ENCODE measurements around the gene TP53BP2. TPM values are rescaled to one million over a fixed set of nuclear protein-coding genes. Genes with fewer than 3 reads are reported as not detected.

The TP53BP2 gene
- total RNA-seq, 1 donor, result 31.8 TPM

GRCh38 chr1:223783676-223784075 lies 62.1 kb downstream of the TP53BP2 start:
- Histone ChIP-seq H3K27ac (ENCODE audit: low read depth, low read length) (no peak overlapping the region), H3K4me2 (ENCODE audit: insufficient read depth, low read length) (no peak overlapping the region), H3K27me3 (ENCODE audit: insufficient read depth, low read length) (no peaks in the 10 kb centered on the region), H3K79me2 (ENCODE audit: insufficient read depth, low read length) (no peaks in the 10 kb centered on the region), H3K4me3 (ENCODE audit: insufficient read depth, low read length) (no peak overlapping the region), H4K20me1 (ENCODE audit: insufficient read depth, low read length) (no peaks in the 10 kb centered on the region), H3K4me1 (ENCODE audit: insufficient read depth, low read length) (no peaks in the 10 kb centered on the region), H2AFZ (ENCODE audit: low read length) (no peak overlapping the region), H3K9me3 (ENCODE audit: low read depth, low read length) (no peaks in the 10 kb centered on the region), H3K36me3 (ENCODE audit: insufficient read depth, low read length) (peaks cover 20% of the 10 kb centered on the region)
- no peak for DNase-seq (ENCODE audit: insufficient read length, low spot score, missing footprints)
- TF ChIP-seq CTCF (IDR thresholded peaks at IDR 0.05; ENCODE audit: extremely low read depth, low read depth, low read length), result no peak

- no peak for TF ChIP-seq CTCF (IDR thresholded peaks at IDR 0.05; ENCODE audit: extremely low read depth, low read depth, low read length)
- Histone ChIP-seq H3K79me2 (ENCODE audit: insufficient read depth, low read length) (no peaks in the 10 kb centered on the region), H3K9me3 (ENCODE audit: low read depth, low read length) (no peaks in the 10 kb centered on the region), H2AFZ (ENCODE audit: low read length) (no peak overlapping the region), H3K36me3 (ENCODE audit: insufficient read depth, low read length) (peaks cover 40% of the 10 kb centered on the region), H3K27me3 (ENCODE audit: insufficient read depth, low read length) (no peaks in the 10 kb centered on the region), H3K27ac (ENCODE audit: low read depth, low read length) (peak overlapping the region; percentile 15), H3K4me1 (ENCODE audit: insufficient read depth, low read length) (peaks cover 6% of the 10 kb centered on the region), H3K4me3 (ENCODE audit: insufficient read depth, low read length) (no peak overlapping the region), H4K20me1 (ENCODE audit: insufficient read depth, low read length) (no peaks in the 10 kb centered on the region), H3K4me2 (ENCODE audit: insufficient read depth, low read length) (no peak overlapping the region)
- DNase-seq (ENCODE audit: insufficient read length, low spot score, missing footprints), result no peak
Observed at GRCh38 chr1:223780949-223781348, 64.8 kb downstream of the TP53BP2 start.

- Histone ChIP-seq H3K4me1 (ENCODE audit: insufficient read depth, low read length) (peaks cover 12% of the 10 kb centered on the region), H2AFZ (ENCODE audit: low read length) (no peak overlapping the region), H3K4me2 (ENCODE audit: insufficient read depth, low read length) (no peak overlapping the region), H3K27me3 (ENCODE audit: insufficient read depth, low read length) (no peaks in the 10 kb centered on the region), H3K27ac (ENCODE audit: low read depth, low read length) (no peak overlapping the region), H4K20me1 (ENCODE audit: insufficient read depth, low read length) (peaks cover 4% of the 10 kb centered on the region), H3K4me3 (ENCODE audit: insufficient read depth, low read length) (no peak overlapping the region), H3K36me3 (ENCODE audit: insufficient read depth, low read length) (peaks cover 46% of the 10 kb centered on the region), H3K9me3 (ENCODE audit: low read depth, low read length) (no peaks in the 10 kb centered on the region), H3K79me2 (ENCODE audit: insufficient read depth, low read length) (no peaks in the 10 kb centered on the region)
- DNase-seq (ENCODE audit: insufficient read length, low spot score, missing footprints), result no peak
- TF ChIP-seq CTCF (IDR thresholded peaks at IDR 0.05; ENCODE audit: extremely low read depth, low read depth, low read length), result no peak
Observed at GRCh38 chr1:223780318-223780717, 65.4 kb downstream of the TP53BP2 start.

- Histone ChIP-seq H3K27me3 (ENCODE audit: insufficient read depth, low read length) (no peaks in the 10 kb centered on the region), H3K9me3 (ENCODE audit: low read depth, low read length) (no peaks in the 10 kb centered on the region), H3K4me1 (ENCODE audit: insufficient read depth, low read length) (peaks cover 33% of the 10 kb centered on the region), H3K36me3 (ENCODE audit: insufficient read depth, low read length) (peaks cover 66% of the 10 kb centered on the region), H3K4me3 (ENCODE audit: insufficient read depth, low read length) (no peak overlapping the region), H3K79me2 (ENCODE audit: insufficient read depth, low read length) (no peaks in the 10 kb centered on the region), H4K20me1 (ENCODE audit: insufficient read depth, low read length) (peaks cover 4% of the 10 kb centered on the region), H3K27ac (ENCODE audit: low read depth, low read length) (peak overlapping the region; percentile 48), H3K4me2 (ENCODE audit: insufficient read depth, low read length) (no peak overlapping the region), H2AFZ (ENCODE audit: low read length) (no peak overlapping the region)
- TF ChIP-seq CTCF (IDR thresholded peaks at IDR 0.05; ENCODE audit: extremely low read depth, low read depth, low read length), result no peak
- no peak for DNase-seq (ENCODE audit: insufficient read length, low spot score, missing footprints)
Observed at GRCh38 chr1:223776826-223777454, 68.8 kb downstream of the TP53BP2 start.
